HCT116 (cell line): ENCODE measurements around the gene APCDD1L.

Experiments
- CTCF ChIP-seq, 3 experiments: fragments of 200-600 bp in 1 of 3; sonication (generic) in 1 of 3; IDR thresholded peaks in 2 of 3; conservative IDR thresholded peaks in 1 of 3; 2 replicates each; pipeline ENCODE4 v1.5.1; 2012 to 2017; ENCODE audit warnings: low read depth in 2 of 3, low read length in 2 of 3, antibody characterized with exemption in 1 of 3, borderline replicate concordance in 1 of 3, control low read depth in 1 of 3, mild to moderate bottlenecking in 1 of 3, mixed read lengths in 1 of 3, mixed run types in 1 of 3, moderate library complexity in 1 of 3; ENCODE audit not compliant: insufficient read depth in 1 of 3
- EZH2 ChIP-seq: fragments of 200-600 bp; sonication (generic); IDR thresholded peaks from 2 replicates; pipeline ENCODE4 v1.6.1; 2017; ENCODE audit warnings: antibody characterized with exemption, mixed run types
- POLR2A ChIP-seq: IDR thresholded peaks from 2 replicates; pipeline ENCODE4 v1.7.0; 2011; ENCODE audit warnings: borderline replicate concordance; ENCODE audit not compliant: insufficient read depth, insufficient read length; ENCODE audit errors: extremely low read depth
- POLR2AphosphoS5 ChIP-seq: IDR thresholded peaks from 2 replicates; pipeline ENCODE4 v1.6.1; 2011; ENCODE audit warnings: mild to moderate bottlenecking, low read depth, low read length, moderate library complexity
- RAD21 ChIP-seq: IDR thresholded peaks from 2 replicates; pipeline ENCODE4 v1.6.1; 2012; ENCODE audit warnings: low read depth, mild to moderate bottlenecking
- REST ChIP-seq: IDR thresholded peaks from 2 replicates; pipeline ENCODE4 v1.6.1; 2012; ENCODE audit warnings: low read depth
- SP1 ChIP-seq: IDR thresholded peaks from 2 replicates; pipeline ENCODE4 v1.6.1; 2012; ENCODE audit warnings: low read depth
- TCF7L2 ChIP-seq: IDR thresholded peaks from 2 replicates; pipeline ENCODE4 v1.7.0; 2011; ENCODE audit warnings: borderline replicate concordance, inconsistent platforms; ENCODE audit not compliant: insufficient read depth, insufficient read length; ENCODE audit errors: extremely low read depth
- YY1 ChIP-seq: IDR thresholded peaks from 2 replicates; pipeline ENCODE4 v1.6.1; 2011; ENCODE audit warnings: low read length, low read depth, moderate library complexity, mild to moderate bottlenecking; ENCODE audit not compliant: insufficient replicate concordance; ENCODE audit errors: extremely low read depth
- ZFX ChIP-seq: fragments of 450-650 bp; IDR thresholded peaks from 2 replicates; pipeline ENCODE4 v1.6.1; 2017

- no peak for TF ChIP-seq CTCF (IDR thresholded peaks at IDR 0.05 in 2 of 3, conservative IDR thresholded peaks at IDR 0.05 in 1 of 3; ENCODE audit: borderline replicate concordance in 1 of 3, insufficient read depth in 1 of 3, low read depth in 2 of 3, low read length in 2 of 3)
- TF ChIP-seq SP1: no peak
- no peak for TF ChIP-seq POLR2A
- no peak for TF ChIP-seq ZFX
- no peak for TF ChIP-seq REST
- no peak for TF ChIP-seq TCF7L2
- no peak for TF ChIP-seq RAD21
- TF ChIP-seq EZH2: no peak
- TF ChIP-seq POLR2AphosphoS5: no peak
- TF ChIP-seq YY1: no peak
Observed at GRCh38 chr20:58552366-58552934, 37.3 kb upstream of the APCDD1L start.
